GM21529 (cell line): ENCODE measurements around the gene ENAM.
A peak's percentile ranks its signal among the peaks of the same experiment; 100 is the strongest.
"Not testable (repeated sequence)": the region's sequence is repeated elsewhere in the genome, so short reads cannot be mapped to it uniquely, and the experiment has no call there.

Source experiments
- ATAC-seq: cut with Tn5 transposase; IDR thresholded peaks from one replicate; pipeline ENCODE4 v1.9.1; 2021; ENCODE audit not compliant: unreplicated experiment

The ENAM gene

GRCh38 chr4:70627620-70628019, 924 bp upstream of the ENAM start:
- no peak for ATAC-seq

- peak; percentile 64 for ATAC-seq
Measured at GRCh38 chr4:70629469-70630090, 1.0 kb downstream of the ENAM start.

GRCh38 chr4:70630162-70630561, 1.6 kb downstream of the ENAM start:
- no peak for ATAC-seq

- no peak for ATAC-seq
Measured at GRCh38 chr4:70632028-70632427, 3.5 kb downstream of the ENAM start.

GRCh38 chr4:70634482-70634881, 5.9 kb downstream of the ENAM start:
- ATAC-seq = no peak

- no peak for ATAC-seq
Measured at GRCh38 chr4:70637239-70637913, 8.8 kb downstream of the ENAM start.

GRCh38 chr4:70640192-70640591, 11.6 kb downstream of the ENAM start:
- peak; percentile 61 for ATAC-seq

GRCh38 chr4:70650741-70651140, 22.2 kb downstream of the ENAM start:
- ATAC-seq = not testable (repeated sequence)

GRCh38 chr4:70651864-70652506, 23.4 kb downstream of the ENAM start:
- peak; percentile 56 for ATAC-seq

- ATAC-seq = no peak
Measured at GRCh38 chr4:70654605-70655011, 26.1 kb downstream of the ENAM start.

GRCh38 chr4:70657326-70657725, 28.8 kb downstream of the ENAM start:
- no peak for ATAC-seq

- no peak for ATAC-seq
Measured at GRCh38 chr4:70658418-70658817, 29.9 kb downstream of the ENAM start.

- no peak for ATAC-seq
Measured at GRCh38 chr4:70660106-70660505, 31.6 kb downstream of the ENAM start.

- ATAC-seq = peak; percentile 81
Measured at GRCh38 chr4:70661309-70661922, 32.9 kb downstream of the ENAM start.

GRCh38 chr4:70666369-70666768, 37.8 kb downstream of the ENAM start, which contains the start of gene JCHAIN:
TSS of gene JCHAIN (minus strand) at chr4:70666508. CDS start at chr4:70666490, 18 bp downstream.
- peak; percentile 60 for ATAC-seq

- ATAC-seq = peak; percentile 46
Measured at GRCh38 chr4:70667740-70668535, 39.4 kb downstream of the ENAM start.

GRCh38 chr4:70670332-70671014, 41.9 kb downstream of the ENAM start:
- ATAC-seq = no peak

GRCh38 chr4:70671091-70671490, 42.5 kb downstream of the ENAM start:
- no peak for ATAC-seq

- no peak for ATAC-seq
Measured at GRCh38 chr4:70674191-70674590, 45.6 kb downstream of the ENAM start.

GRCh38 chr4:70674731-70675130, 46.2 kb downstream of the ENAM start:
- ATAC-seq = no peak
